IPS DF 6.9 (cell line): ENCODE results near the gene NR2C2AP.

Experiments
- DNase-seq: peaks from one replicate; pipeline ENCODE4 v3.0.0-alpha.2; 2013; ENCODE audit warnings: low read depth, low spot score
- H3K27ac ChIP-seq: one replicate; pipeline ENCODE4 v1.5.1; 2013; ENCODE audit warnings: low read length, control low read depth
- H3K27me3 ChIP-seq: 2 replicates; pipeline ENCODE4 v1.6.1; 2013; ENCODE audit warnings: mild to moderate bottlenecking, low read length; ENCODE audit not compliant: control insufficient read depth, insufficient read depth
- H3K36me3 ChIP-seq: 2 replicates; pipeline ENCODE4 v1.6.1; 2013; ENCODE audit warnings: low read length; ENCODE audit not compliant: control insufficient read depth, insufficient read depth
- H3K4me1 ChIP-seq: 2 replicates; pipeline ENCODE4 v1.6.1; 2013; ENCODE audit warnings: low read length; ENCODE audit not compliant: control insufficient read depth, insufficient read depth
- H3K4me3 ChIP-seq: 2 replicates; pipeline ENCODE4 v1.5.1; 2013; ENCODE audit warnings: mild to moderate bottlenecking, low read length
- H3K9me3 ChIP-seq: 2 replicates; pipeline ENCODE4 v1.6.1; 2013; ENCODE audit warnings: low read length, inconsistent platforms; ENCODE audit not compliant: control insufficient read depth, insufficient read depth
- WGBS: extraction: QIAGEN DNeasy Blood & Tissue Kit; methylation state at CpG from one replicate; pipeline ENCODE4 v1.1.7; 2013; ENCODE audit warnings: mixed read lengths, missing lambda C conversion rate; ENCODE audit not compliant: insufficient read length, insufficient coverage; 5-methylcytosine and 5-hydroxymethylcytosine counted together

The NR2C2AP gene

GRCh38 chr19:19203012-19203856 lies at the start of gene NR2C2AP:
NR2C2AP (minus strand) TSS chr19:19203414; CDS start chr19:19203060, 354 bp downstream.
- Histone ChIP-seq H3K27me3 (peaks cover 13% of the 10 kb centered on the region), H3K27ac (no peak within 1 kb of the TSS), H3K4me3 (peak within 1 kb of the TSS; percentile 82), H3K36me3 (no peaks in the 10 kb centered on the region), H3K4me1 (no peaks in the 10 kb centered on the region), H3K9me3 (no peaks in the 10 kb centered on the region)
- no CpG with 5 or more reads among the region's 60 CpGs for WGBS
- DNase-seq: no peak

GRCh38 chr19:19250196-19250801 lies 47.1 kb upstream of the NR2C2AP start:
- WGBS: no CpG with 5 or more reads among the region's 5 CpGs
- DNase-seq: no peak
- no peak overlapping the region for H3K27ac ChIP-seq
- no peak overlapping the region for H3K4me3 ChIP-seq
- H3K36me3 ChIP-seq: no peaks in the 10 kb centered on the region
- no peaks in the 10 kb centered on the region for H3K4me1 ChIP-seq
- H3K27me3 ChIP-seq: peaks cover 4% of the 10 kb centered on the region; the same call in 1 of the 2 replicates
- H3K9me3 ChIP-seq: no peaks in the 10 kb centered on the region

GRCh38 chr19:19240476-19240875 lies 37.3 kb upstream of the NR2C2AP start:
- no peaks in the 10 kb centered on the region for H3K9me3 ChIP-seq
- H3K36me3 ChIP-seq: no peaks in the 10 kb centered on the region

GRCh38 chr19:19239675-19240074 lies 36.5 kb upstream of the NR2C2AP start:
- no peak overlapping the region for H3K4me3 ChIP-seq
- H3K27ac ChIP-seq: no peak overlapping the region
- H3K4me1 ChIP-seq: no peaks in the 10 kb centered on the region
- no peaks in the 10 kb centered on the region for H3K9me3 ChIP-seq
- no peak for DNase-seq
- H3K36me3 ChIP-seq: no peaks in the 10 kb centered on the region
- no peaks in the 10 kb centered on the region for H3K27me3 ChIP-seq

More at GRCh38 chr19:19240476-19240875, 37.3 kb upstream of the NR2C2AP start:
- Histone ChIP-seq H3K4me3 (no peak overlapping the region), H3K27me3 (no peaks in the 10 kb centered on the region), H3K4me1 (no peaks in the 10 kb centered on the region), H3K27ac (no peak overlapping the region)
- WGBS: no CpG with 5 or more reads among the region's 9 CpGs
- DNase-seq: no peak

GRCh38 chr19:19238126-19238894 lies 35.1 kb upstream of the NR2C2AP start:
- WGBS: no CpG with 5 or more reads among the region's 18 CpGs
- H3K27ac ChIP-seq: no peak overlapping the region
- no peaks in the 10 kb centered on the region for H3K27me3 ChIP-seq
- DNase-seq: no peak
- H3K4me1 ChIP-seq: no peaks in the 10 kb centered on the region
- H3K4me3 ChIP-seq: no peak overlapping the region
- H3K36me3 ChIP-seq: no peaks in the 10 kb centered on the region
- H3K9me3 ChIP-seq: no peaks in the 10 kb centered on the region

GRCh38 chr19:19236173-19236572 lies 33.0 kb upstream of the NR2C2AP start:
- Histone ChIP-seq H3K4me3 (no peak overlapping the region), H3K36me3 (no peaks in the 10 kb centered on the region), H3K27ac (no peak overlapping the region), H3K9me3 (no peaks in the 10 kb centered on the region), H3K4me1 (no peaks in the 10 kb centered on the region; the same call in 1 of the 2 replicates), H3K27me3 (no peaks in the 10 kb centered on the region)
- no peak for DNase-seq

GRCh38 chr19:19234220-19234816 lies 31.1 kb upstream of the NR2C2AP start:
- no peaks in the 10 kb centered on the region for H3K27me3 ChIP-seq
- H3K4me1 ChIP-seq: no peaks in the 10 kb centered on the region; the same call in 1 of the 2 replicates
- WGBS: no CpG with 5 or more reads among the region's 2 CpGs
- H3K4me3 ChIP-seq: no peak overlapping the region
- H3K36me3 ChIP-seq: no peaks in the 10 kb centered on the region
- H3K9me3 ChIP-seq: no peaks in the 10 kb centered on the region
- DNase-seq: no peak
- no peak overlapping the region for H3K27ac ChIP-seq

GRCh38 chr19:19232261-19232721 lies 29.1 kb upstream of the NR2C2AP start:
- Histone ChIP-seq H3K9me3 (no peaks in the 10 kb centered on the region), H3K4me1 (no peaks in the 10 kb centered on the region; the same call in 1 of the 2 replicates), H3K27ac (no peak overlapping the region), H3K27me3 (no peaks in the 10 kb centered on the region), H3K4me3 (no peak overlapping the region), H3K36me3 (no peaks in the 10 kb centered on the region)
- no peak for DNase-seq
- WGBS: no CpG with 5 or more reads among the region's 19 CpGs

- H3K36me3 ChIP-seq: no peaks in the 10 kb centered on the region
- no peaks in the 10 kb centered on the region for H3K9me3 ChIP-seq
- H3K4me3 ChIP-seq: no peak overlapping the region
- DNase-seq: no peak
- no peaks in the 10 kb centered on the region; the same call in 1 of the 2 replicates for H3K4me1 ChIP-seq
- no CpG with 5 or more reads among the region's 9 CpGs for WGBS
- H3K27me3 ChIP-seq: no peaks in the 10 kb centered on the region; the same call in 1 of the 2 replicates
- H3K27ac ChIP-seq: no peak overlapping the region
Measured at GRCh38 chr19:19230999-19231398, 27.8 kb upstream of the NR2C2AP start.

GRCh38 chr19:19229701-19230100 lies 26.5 kb upstream of the NR2C2AP start:
- Histone ChIP-seq H3K36me3 (no peaks in the 10 kb centered on the region), H3K4me3 (no peak overlapping the region), H3K27ac (no peak overlapping the region), H3K9me3 (no peaks in the 10 kb centered on the region), H3K4me1 (no peaks in the 10 kb centered on the region; the same call in 1 of the 2 replicates), H3K27me3 (peaks cover under 1% of the 10 kb centered on the region; the same call in 1 of the 2 replicates)
- no CpG with 5 or more reads among the region's 3 CpGs for WGBS
- no peak for DNase-seq
